ENCODE measurements around the gene LDHAL6B.

The LDHAL6B gene

GRCh38 chr15:59177317-59177660, 29.4 kb upstream of the LDHAL6B start:
- no peak for DNase-seq (ENCODE audit: low read depth)

GRCh38 chr15:59178151-59178695, 28.4 kb upstream of the LDHAL6B start:
- no peak for DNase-seq (ENCODE audit: low read depth)

GRCh38 chr15:59179717-59180116, 26.9 kb upstream of the LDHAL6B start:
- DNase-seq (ENCODE audit: low read depth) = no peak

DNA sequence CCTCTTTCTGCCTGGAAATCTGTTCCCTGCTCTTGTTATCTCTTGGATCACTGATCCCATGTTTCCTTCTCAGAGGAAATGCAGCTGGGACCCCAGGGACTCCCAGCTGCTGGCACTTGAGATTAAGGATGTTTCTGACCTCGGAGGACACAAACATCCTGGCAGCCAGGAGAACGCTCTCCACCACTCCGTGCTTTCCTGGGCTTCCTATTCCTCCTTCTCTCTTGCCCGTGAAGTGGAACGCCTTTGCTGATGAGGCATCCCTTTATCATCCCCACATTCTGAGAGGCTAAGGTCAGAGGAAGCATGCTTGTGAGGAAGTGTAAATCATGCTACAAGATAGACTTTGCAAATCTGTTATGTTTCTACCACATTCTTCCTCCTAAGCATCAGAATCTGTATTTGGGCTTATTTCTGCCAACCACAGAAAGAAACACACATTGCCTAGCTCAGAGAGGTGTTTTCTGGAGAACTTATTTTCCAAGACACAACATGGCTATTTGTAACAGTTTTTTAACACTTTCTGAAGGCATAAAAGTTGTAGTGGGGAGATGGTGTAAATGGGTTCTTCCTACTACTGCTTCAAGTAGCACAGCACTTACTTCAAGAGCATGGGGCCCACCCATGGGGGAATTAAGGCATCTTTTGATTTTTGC, 25.6 kb upstream of the LDHAL6B start:
- DNase-seq (ENCODE audit: low read depth) = no peak

DNA sequence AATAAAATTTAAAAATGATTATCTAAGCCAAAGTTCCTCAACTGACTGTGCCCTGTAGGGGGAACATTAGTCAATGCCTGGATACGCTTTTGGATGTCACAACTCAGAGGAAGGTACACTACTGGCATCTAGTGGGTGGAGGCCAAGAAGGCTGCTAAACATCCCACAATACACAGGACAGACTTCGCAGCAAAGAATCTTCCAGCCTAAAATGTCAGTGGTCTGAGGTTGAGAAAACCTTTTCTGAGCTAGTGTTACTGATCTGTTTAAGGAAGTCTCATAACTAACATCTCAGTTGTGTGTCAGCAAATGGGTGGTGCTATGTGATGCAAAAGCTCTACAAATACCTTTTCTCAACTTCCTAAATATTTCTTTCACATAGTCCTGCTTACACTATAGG, 20.9 kb upstream of the LDHAL6B start:
- DNase-seq (ENCODE audit: low read depth) = no peak

DNA sequence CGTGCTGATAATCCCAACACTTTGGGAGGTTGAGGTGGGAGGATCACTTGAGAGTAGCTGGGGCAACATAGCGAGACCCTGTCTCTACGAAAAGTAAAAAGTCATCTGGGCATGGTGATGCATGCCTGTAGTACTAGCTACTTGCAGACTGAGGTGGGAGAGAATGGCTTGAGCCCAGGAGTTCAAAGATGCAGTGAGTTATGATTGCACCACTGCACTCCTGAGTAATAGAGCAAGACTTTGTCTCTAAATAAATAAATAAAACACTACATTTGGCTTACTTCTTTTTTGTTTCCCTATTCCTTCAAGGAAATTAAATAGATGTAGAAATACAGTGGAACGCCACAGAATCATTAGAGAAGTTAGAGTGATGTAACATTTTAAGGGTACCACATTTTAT, 20.1 kb upstream of the LDHAL6B start:
- DNase-seq (ENCODE audit: low read depth) = no peak

DNA sequence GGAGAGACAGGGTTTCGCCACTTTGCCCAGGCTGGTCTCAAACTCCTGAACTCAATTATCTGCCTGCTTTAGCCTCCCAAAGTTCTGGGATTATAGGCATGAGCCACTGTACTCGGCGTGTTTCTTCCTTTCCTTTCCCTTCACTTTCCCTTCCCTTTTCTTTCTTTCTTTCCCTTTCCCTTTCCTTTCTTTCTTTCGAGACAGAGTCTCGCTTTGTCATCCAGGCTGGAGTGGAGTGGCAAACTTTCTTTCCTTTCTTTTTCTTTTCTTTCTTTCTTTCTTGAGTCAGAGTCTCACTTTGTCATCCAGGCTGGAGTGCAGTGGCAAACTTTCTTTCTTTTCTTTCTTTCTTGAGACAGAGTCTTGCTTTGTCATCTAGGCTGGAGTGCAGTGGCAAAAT, 17.4 kb upstream of the LDHAL6B start:
- no peak for DNase-seq (ENCODE audit: low read depth)

- no peak for DNase-seq (ENCODE audit: low read depth)
Observed at GRCh38 chr15:59190291-59190690, 16.4 kb upstream of the LDHAL6B start.

GRCh38 chr15:59191855-59192237, 14.8 kb upstream of the LDHAL6B start:
- DNase-seq (ENCODE audit: low read depth) = peak; percentile 93

DNA sequence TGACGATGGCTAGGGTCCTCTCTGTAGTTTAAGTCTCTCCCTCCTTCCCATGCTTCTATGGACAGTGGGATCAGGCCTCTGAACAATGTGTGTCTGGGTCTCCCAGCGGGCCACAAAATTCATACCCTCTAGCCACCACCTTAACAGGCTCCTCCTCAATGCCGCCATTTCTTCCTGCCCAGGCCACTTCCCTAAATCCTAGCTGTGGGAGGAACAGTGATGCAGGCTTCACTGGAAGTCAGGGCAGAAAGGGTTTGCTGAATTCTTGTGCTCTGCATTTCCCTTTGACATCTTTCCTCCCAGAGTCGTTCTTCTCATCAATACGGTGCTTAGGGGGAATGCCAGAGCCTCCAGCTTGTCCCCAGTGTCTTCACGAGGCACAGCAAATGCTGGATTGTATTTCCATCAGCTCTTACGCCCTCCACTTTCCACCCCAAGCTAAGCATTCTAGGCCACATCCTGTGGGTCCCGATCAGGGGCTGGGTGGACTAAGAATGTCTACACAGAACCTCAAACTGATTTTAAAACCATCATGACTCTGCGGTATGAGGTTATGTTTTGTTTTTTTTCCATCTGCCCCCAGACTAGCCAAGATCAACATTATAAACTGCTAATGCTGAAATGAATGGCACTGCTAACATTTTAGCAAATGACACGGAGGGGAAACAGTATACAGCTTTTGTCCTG, 11.9 kb upstream of the LDHAL6B start:
- DNase-seq (ENCODE audit: low read depth) = no peak

DNA sequence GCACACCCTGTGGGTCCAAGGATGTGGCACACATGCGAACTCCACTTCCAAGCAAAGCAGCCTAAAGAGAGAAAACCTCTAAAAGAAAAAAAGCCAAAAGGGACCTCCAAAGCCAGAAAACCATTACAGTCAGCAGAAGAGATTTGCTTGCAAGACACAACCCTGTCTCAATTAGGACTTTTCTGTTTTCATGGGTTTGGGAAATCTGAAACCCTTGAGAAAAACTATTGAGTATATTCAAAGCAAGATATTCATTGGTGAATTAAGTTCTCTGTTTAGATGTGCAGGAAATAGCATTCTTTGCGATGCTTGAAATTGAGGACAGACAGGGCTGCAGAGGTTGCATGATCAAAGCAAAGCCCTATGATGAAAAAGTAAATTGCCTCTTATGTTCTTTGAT, 10.2 kb upstream of the LDHAL6B start:
- DNase-seq (ENCODE audit: low read depth) = no peak

DNA sequence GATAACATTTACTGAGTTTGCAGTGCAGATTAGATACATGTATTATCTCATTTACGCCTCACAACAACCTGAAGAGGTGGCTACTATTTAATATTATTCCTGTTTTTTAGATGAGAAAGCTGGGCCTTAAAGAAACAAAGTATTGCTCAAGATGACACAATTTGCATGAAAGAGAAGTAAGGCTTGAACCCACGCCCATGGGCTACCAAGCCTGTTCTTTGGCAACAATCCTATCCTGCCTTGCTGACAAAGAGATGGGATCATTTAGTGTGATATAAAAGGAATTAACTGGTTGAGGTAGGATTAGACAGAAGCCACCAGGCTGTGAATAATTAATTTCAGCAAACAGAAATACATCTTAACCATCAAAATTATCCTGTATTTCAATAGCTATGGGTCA, 9.2 kb upstream of the LDHAL6B start:
- DNase-seq (ENCODE audit: low read depth) = no peak

- peak; percentile 39 for DNase-seq (ENCODE audit: low read depth)
Observed at GRCh38 chr15:59199626-59200465, 6.8 kb upstream of the LDHAL6B start.

- DNase-seq (ENCODE audit: low read depth) = no peak
Observed at GRCh38 chr15:59200560-59200959, 6.1 kb upstream of the LDHAL6B start.

GRCh38 chr15:59203008-59203407, 3.6 kb upstream of the LDHAL6B start:
- DNase-seq (ENCODE audit: low read depth) = no peak

DNA sequence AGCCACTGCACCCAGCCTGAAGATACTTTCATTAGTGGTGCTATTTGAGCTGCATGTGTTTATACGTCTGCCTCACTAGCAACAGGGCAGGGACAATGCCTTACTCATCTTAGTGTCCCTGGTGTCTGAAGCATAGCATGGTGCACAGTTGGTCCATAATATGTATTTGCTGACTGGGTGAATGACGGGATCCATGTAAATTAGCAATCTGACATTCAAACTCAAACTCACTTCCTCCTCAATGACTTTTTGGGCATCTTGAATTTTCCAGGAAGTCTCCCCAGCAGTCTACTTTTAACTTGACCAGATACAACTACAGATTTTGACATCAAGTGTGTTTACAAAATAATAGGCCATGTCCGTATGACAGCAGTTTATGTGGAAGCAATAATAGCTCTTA, 3.0 kb upstream of the LDHAL6B start:
- no peak for DNase-seq (ENCODE audit: low read depth)

DNA sequence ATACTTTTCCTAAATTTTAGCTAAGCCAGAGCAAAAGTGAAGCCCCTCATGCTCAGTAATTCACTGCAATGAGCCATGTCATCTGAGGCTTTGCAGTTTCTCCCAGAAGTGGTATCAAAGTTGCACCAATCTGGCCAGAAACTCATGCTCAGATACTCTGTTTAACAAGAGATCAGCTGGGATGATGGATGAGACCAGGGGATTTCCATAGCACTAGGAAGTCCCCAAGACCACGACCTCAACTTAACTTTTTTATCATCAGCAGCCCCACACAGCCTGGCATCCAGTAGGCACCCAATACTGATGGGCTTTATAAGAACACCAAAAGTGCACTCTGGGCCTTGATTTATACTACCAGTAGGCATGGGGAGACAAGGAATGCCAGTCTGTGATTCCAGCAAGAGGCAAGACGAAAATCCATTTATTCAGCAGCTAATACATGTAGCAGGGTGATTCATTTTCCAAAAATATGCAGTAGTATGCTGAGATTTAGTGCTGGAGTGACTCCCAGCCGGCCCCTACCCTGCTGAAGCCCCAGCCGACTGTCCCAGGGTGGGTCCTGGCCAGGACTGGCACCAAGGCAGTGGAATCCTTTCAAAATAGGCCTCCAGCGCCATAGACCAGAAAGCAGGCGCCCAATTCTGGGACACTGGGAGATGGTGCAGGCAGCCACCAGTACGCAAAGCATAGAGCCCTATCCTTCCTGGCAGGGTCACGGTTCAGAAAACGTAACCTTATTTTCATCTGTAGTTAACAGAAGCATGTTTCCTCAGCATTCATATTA, 612 bp upstream of the LDHAL6B start:
- DNase-seq (ENCODE audit: low read depth) = no peak

GRCh38 chr15:59208613-59209249, 2.1 kb downstream of the LDHAL6B start:
- DNase-seq (ENCODE audit: low read depth) = no peak

DNA sequence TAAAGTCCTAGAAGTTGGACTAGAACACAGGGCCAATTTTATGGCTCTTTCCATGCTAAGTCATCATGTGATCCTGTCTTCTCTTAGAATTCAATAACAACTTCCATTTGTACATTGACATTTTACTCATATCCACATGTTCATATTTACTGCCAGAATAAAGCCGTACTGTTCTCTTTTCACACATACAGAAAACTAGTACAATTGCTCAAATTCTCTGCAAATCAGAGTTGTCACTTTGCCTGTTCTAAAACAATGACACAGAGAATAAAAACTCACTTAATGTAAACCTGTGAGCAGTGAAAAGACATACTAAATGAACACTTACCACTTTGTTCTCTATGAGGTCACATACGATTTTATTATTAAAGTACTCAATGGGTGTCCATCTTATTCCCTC, 3.5 kb downstream of the LDHAL6B start:
- DNase-seq (ENCODE audit: low read depth) = no peak

- no peak for DNase-seq (ENCODE audit: low read depth)
Observed at GRCh38 chr15:59216911-59217310, 10.3 kb downstream of the LDHAL6B start.

DNA sequence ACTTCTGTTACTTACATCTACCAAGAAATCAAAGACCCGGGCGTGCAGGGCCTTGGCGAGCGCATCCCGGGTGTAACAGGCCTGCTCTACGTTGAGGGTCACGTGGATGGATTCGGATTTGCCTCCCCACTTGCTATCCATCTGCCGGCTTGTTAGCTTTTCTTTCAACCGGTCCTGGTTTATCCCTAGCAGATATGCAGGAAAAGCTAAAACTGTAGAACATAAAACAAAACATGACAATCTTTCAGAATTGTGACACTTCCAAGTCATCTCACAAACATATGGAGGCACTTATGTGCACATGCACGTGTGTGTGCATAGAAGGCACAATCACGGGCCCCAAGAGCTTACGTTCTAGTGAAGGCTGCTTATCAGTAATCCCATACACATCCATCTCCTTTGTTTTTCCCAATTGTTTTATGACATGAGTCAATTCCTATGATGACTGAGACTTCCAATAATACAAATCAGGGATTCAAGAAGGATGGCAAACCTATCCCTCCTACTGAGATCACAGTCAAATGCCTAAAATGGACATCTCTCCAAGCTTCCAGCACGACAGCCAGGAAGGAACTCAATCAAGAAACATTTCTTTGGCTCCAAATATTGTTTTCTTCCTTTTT, 11.3 kb downstream of the LDHAL6B start:
- DNase-seq (ENCODE audit: low read depth) = no peak
